Osteoblast (primary cell): ENCODE results near the gene FRAT2. TPM values are rescaled to one million over a fixed set of nuclear protein-coding genes. Genes with fewer than 3 reads are reported as not detected.
A peak's percentile ranks its signal among the peaks of the same experiment; 100 is the strongest.

Experiments used
- DNase-seq: peaks from one replicate; pipeline ENCODE4 v3.0.0; 2011; ENCODE audit warnings: low spot score, mixed read lengths; ENCODE audit not compliant: insufficient read length; ENCODE audit errors: missing footprints
- H2AFZ ChIP-seq: 2 replicates; pipeline ENCODE4 v1.6.0; 2011; ENCODE audit warnings: mild to moderate bottlenecking, low read length
- H3K27ac ChIP-seq: 2 replicates; pipeline ENCODE4 v1.5.1; 2011; ENCODE audit warnings: mild to moderate bottlenecking, low read depth, low read length, moderate library complexity
- H3K27me3 ChIP-seq: 2 replicates; pipeline ENCODE4 v1.6.0; 2012; ENCODE audit warnings: mild to moderate bottlenecking, control low read depth, inconsistent platforms, low read length, moderate library complexity; ENCODE audit not compliant: insufficient read depth
- H3K36me3 ChIP-seq: 2 replicates; pipeline ENCODE4 v1.5.1; 2011; ENCODE audit warnings: mild to moderate bottlenecking, low read length, control low read depth, moderate library complexity; ENCODE audit not compliant: insufficient read depth
- H3K4me1 ChIP-seq: 2 replicates; pipeline ENCODE4 v1.5.1; 2011; ENCODE audit warnings: mild to moderate bottlenecking, low read length, control low read depth, moderate library complexity; ENCODE audit not compliant: insufficient read depth
- H3K4me2 ChIP-seq: 2 replicates; pipeline ENCODE4 v1.6.0; 2011; ENCODE audit warnings: mild to moderate bottlenecking, low read length; ENCODE audit not compliant: insufficient read depth
- H3K4me3 ChIP-seq: fragments of 200-600 bp; sonication (generic); 3 replicates; pipeline ENCODE4 v1.5.1; 2012; ENCODE audit warnings: mild to moderate bottlenecking, low read length, inconsistent platforms; ENCODE audit not compliant: insufficient read depth
- H3K79me2 ChIP-seq: 2 replicates; pipeline ENCODE4 v1.6.0; 2012; ENCODE audit warnings: mild to moderate bottlenecking, low read length, control low read depth, inconsistent platforms; ENCODE audit not compliant: insufficient read depth
- H3K9me3 ChIP-seq: 2 replicates; pipeline ENCODE4 v1.5.1; 2011; ENCODE audit warnings: low read depth, low read length, control low read depth
- H4K20me1 ChIP-seq: 2 replicates; pipeline ENCODE4 v1.6.0; 2012; ENCODE audit warnings: mild to moderate bottlenecking, low read length, control low read depth; ENCODE audit not compliant: insufficient read depth
- total RNA-seq: library from RNA; depleted of rRNA; stranded (reverse); fragments of >200 nt; gene quantifications from 2 replicates; pipeline ENCODE4 v1.2.3, GENCODE V29; 2012
- TF ChIP-seq, protein P1 (sequence below): IDR thresholded peaks from 2 replicates; pipeline ENCODE4 v1.5.1; 2011; ENCODE audit warnings: mild to moderate bottlenecking, low read depth, low read length, moderate library complexity; ENCODE audit errors: extremely low read depth

FRAT2 gene
- total RNA-seq, 1 donor, result 8.0 TPM

DNA sequence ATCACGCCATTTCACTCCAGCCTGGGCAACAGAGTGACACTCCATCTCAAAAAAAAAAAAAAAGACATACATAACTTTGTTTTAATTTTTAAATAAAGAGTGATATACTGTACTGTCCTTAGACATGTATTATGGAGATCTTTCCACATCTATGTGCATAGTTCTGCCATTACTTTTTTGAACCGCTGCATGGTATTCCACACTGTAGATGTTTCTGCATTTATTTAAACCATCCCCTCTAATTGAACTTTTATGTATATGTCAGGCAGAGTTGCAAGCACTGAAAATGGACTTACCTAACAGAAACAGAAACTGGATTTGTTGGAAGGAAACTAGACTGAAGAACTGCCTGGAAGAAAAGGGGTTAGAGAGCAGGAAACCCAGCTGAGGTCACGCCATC is 33.5 kb downstream of the FRAT2 start:
- Histone ChIP-seq H2AFZ (no peak overlapping the region), H3K4me3 (no peak overlapping the region), H3K9me3 (no peaks in the 10 kb centered on the region), H3K36me3 (no peaks in the 10 kb centered on the region), H3K79me2 (no peaks in the 10 kb centered on the region), H3K4me2 (no peak overlapping the region), H3K27me3 (no peaks in the 10 kb centered on the region), H4K20me1 (no peaks in the 10 kb centered on the region), H3K4me1 (no peaks in the 10 kb centered on the region), H3K27ac (no peak overlapping the region)
- DNase-seq, result no peak
- TF ChIP-seq, protein P1, sequence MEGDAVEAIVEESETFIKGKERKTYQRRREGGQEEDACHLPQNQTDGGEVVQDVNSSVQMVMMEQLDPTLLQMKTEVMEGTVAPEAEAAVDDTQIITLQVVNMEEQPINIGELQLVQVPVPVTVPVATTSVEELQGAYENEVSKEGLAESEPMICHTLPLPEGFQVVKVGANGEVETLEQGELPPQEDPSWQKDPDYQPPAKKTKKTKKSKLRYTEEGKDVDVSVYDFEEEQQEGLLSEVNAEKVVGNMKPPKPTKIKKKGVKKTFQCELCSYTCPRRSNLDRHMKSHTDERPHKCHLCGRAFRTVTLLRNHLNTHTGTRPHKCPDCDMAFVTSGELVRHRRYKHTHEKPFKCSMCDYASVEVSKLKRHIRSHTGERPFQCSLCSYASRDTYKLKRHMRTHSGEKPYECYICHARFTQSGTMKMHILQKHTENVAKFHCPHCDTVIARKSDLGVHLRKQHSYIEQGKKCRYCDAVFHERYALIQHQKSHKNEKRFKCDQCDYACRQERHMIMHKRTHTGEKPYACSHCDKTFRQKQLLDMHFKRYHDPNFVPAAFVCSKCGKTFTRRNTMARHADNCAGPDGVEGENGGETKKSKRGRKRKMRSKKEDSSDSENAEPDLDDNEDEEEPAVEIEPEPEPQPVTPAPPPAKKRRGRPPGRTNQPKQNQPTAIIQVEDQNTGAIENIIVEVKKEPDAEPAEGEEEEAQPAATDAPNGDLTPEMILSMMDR, result no peak

DNA sequence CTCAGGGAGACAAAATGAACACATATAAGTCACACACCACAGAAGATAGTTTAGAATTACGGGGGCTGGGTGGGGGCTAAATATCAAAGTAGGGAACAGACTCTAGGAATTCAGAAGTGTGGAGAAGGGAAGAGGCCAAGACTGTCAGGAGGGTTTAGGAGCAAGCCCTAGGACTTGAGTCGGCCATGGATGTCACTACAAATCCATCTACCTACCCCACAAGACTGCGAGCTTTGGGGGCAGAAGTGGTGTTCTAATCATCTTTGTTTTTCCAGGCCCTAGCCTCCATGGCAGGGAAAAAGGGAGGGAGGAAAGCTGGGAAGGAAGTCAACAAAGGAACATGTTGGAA is 36.3 kb downstream of the FRAT2 start:
- Histone ChIP-seq H3K4me1 (no peaks in the 10 kb centered on the region), H3K27me3 (no peaks in the 10 kb centered on the region), H3K9me3 (no peaks in the 10 kb centered on the region), H3K4me3 (no peak overlapping the region), H3K4me2 (no peak overlapping the region), H3K79me2 (no peaks in the 10 kb centered on the region), H3K27ac (no peak overlapping the region), H2AFZ (no peak overlapping the region), H4K20me1 (no peaks in the 10 kb centered on the region), H3K36me3 (no peaks in the 10 kb centered on the region)
- TF ChIP-seq, protein P1, result no peak
- DNase-seq, result no peak

DNA sequence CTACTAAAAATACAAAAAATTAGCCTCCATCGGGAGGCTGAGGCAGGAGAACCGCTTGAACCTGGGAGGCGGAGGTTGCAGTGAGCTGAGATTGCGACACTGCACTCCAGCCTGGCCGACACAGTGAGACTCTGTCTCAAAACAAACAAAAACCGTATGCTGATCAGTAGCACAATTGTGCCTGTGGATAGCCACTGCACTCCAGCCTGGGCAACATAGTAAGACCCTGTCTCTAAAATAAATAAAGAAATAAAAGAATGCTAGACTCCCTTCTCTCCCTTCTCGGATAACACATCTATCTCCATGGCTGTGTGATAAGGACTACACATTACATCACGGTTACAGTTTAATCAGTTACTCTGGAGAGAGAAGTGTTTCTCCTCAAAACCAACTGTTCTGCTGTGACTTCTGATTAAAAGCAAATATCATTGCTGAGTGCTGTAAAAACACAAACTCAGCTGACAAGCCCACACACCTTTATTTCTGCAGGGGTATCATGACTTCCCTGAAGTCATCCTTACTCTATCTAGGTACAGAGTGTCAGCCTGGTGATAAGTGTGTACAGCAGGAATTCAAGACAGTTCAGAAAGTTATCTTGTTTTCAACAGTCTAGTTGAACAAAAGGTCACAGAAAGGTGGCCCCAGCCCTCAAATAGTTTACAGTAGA is 36.8 kb downstream of the FRAT2 start:
- Histone ChIP-seq H3K27me3 (no peaks in the 10 kb centered on the region), H3K79me2 (no peaks in the 10 kb centered on the region), H3K36me3 (no peaks in the 10 kb centered on the region), H4K20me1 (no peaks in the 10 kb centered on the region), H3K4me2 (no peak overlapping the region), H3K4me1 (peaks cover 2% of the 10 kb centered on the region), H3K27ac (no peak overlapping the region), H3K4me3 (no peak overlapping the region), H2AFZ (no peak overlapping the region), H3K9me3 (no peaks in the 10 kb centered on the region)
- TF ChIP-seq, protein P1, result no peak
- DNase-seq, result no peak

DNA sequence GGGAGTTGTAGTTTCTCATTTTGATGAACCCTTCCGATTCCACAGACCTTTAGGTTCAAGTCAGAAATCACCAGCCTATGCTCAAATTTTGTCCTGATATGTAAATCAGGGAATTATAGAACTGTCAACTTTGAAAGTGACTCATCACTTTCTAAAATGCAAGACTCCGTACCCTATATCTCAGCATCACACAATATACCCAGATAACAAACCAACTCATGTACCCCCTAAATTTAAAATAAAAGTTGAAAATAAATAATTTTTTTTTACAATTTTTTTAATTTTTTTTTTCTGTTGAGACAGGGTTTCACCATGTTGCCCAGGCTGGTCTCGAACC is 41.7 kb downstream of the FRAT2 start:
- H4K20me1 ChIP-seq, result no peaks in the 10 kb centered on the region
- no peak overlapping the region for H3K27ac ChIP-seq
- H3K9me3 ChIP-seq, result no peaks in the 10 kb centered on the region
- TF ChIP-seq, protein P1, result no peak
- DNase-seq, result no peak
- H3K4me3 ChIP-seq, result peak overlapping the region; percentile 97
- no peaks in the 10 kb centered on the region for H3K36me3 ChIP-seq
- H3K4me2 ChIP-seq, result peak overlapping the region; percentile 100
- H3K4me1 ChIP-seq, result peaks cover 11% of the 10 kb centered on the region
- peaks cover 16% of the 10 kb centered on the region for H3K79me2 ChIP-seq
- no peaks in the 10 kb centered on the region for H3K27me3 ChIP-seq
- H2AFZ ChIP-seq, result peak overlapping the region; percentile 68
